Activated CD4-positive, alpha-beta T cell treated with anti-CD3 and anti-CD28 coated beads, Interleukin-2, Interleukin-6, amounts not matched to agents 100 ng/mL and 50 ng/mL, durations not matched to agents 16 hours and 8 hours (primary cell): ENCODE data around the gene PRUNE1.
A peak's percentile ranks its signal among the peaks of the same experiment; 100 is the strongest.

Experiments used
- DNase-seq: peaks from one replicate; pipeline ENCODE4 v3.0.0-alpha.2; 2020

PRUNE1 gene

DNA sequence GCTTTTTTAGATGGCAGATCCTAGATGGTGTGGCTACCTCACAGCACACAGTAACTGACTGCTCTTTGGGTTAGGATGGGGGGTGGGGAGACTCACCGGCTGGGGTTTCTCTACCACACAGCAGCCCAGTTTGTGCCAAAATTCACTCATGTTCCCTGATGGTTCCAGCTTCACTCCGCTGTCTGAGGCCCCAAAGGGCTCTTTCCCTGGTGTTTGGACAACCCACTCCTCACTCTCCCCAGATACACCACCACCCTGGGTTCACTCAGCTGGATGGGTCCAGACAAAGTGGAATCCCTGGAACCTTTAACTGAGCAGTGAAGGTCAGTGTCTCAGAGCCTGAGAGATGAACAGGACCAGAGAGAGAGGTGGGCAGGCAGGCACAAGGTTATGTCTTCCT lies 47.3 kb downstream of the PRUNE1 start:
- DNase-seq, result no peak

DNA sequence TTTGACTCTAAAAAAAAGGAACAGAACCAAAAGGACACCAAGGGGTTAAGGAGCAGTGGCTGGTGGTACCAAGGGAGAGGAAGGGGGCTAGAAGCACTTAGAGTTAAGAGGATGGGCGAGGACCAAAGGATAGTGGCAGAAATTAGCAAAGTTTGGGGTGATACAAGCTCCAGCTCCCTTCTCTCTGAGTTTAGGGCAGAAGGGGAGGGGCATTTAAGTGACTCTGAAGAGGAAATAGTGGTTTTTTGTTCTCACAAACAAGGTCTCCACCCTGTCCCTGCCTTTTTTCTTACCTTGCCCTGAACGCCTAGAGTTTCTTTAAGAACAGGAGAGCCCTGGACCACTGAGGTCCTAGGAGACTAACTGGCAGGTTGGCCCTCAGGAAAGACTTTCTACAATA lies 47.9 kb downstream of the PRUNE1 start:
- DNase-seq, result peak; percentile 43

DNA sequence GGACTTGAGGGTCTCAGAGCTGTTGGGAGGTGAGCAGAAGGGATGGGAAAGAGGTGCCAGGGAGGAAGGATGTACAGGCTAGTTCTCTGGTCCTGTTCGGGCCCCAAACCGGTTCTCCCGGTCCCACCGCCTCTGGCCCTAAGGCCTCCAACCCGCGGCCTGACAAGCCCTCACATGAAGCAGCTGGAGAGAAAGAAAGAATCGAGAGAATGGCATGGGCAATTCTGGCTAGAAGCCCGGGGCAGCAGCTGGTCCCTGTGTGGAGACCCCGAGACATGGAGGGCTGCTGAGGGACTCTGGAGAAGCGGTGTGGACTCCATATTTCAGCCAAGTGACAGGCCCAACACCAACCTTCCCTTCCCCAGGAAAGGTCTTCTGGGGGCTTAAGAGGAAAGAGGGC lies 50.4 kb downstream of the PRUNE1 start:
- no peak for DNase-seq

DNA sequence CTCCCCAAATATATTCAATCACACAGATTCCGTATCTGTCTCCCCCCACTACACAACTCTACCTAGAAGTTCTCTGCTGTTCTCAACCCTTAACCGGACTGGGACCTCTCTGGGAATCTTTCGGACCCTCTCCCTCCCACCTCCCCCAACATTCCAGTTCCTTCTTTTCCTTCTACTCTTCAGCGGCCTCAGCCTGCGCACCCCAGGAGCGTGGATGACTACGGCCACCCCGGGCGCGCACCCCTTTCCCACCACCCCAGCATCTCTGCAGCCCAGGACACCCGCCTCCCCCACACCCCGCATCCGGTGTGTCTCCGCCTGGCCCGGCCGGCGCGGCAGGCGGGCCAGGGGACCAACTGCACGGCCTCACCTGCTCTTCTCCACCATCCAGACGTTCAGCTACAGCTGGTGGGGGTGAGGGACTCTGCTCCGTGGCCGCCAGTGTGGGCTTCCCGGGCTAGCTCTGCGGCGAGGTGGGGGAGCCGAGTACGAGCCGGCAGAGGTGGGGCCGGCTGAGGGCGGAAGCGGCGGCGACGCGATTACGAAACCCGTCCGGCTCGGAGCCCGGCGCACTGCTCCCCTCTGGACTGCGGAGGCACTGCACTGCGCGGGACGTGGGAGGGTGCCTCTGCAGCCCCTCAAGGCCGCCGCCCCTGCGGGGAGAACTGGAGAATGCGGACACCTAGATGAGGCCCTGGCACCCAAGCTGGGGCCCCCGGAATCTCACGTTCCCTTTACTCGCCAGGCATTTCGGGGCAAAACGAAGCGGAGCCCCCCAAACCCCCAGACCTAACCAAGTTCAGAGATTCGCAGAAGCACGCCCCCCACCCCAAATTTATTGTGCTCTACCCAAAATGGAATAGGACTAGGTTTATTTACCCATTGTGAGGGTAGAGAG lies 51.1 kb downstream of the PRUNE1 start, which contains the start of gene CDC42SE1:
Gene CDC42SE1 (minus strand): TSS at position 514 of the 898 bp plus-strand sequence. CDS start 3,892 bp downstream, outside the sequence.
- peak; percentile 91 for DNase-seq

DNA sequence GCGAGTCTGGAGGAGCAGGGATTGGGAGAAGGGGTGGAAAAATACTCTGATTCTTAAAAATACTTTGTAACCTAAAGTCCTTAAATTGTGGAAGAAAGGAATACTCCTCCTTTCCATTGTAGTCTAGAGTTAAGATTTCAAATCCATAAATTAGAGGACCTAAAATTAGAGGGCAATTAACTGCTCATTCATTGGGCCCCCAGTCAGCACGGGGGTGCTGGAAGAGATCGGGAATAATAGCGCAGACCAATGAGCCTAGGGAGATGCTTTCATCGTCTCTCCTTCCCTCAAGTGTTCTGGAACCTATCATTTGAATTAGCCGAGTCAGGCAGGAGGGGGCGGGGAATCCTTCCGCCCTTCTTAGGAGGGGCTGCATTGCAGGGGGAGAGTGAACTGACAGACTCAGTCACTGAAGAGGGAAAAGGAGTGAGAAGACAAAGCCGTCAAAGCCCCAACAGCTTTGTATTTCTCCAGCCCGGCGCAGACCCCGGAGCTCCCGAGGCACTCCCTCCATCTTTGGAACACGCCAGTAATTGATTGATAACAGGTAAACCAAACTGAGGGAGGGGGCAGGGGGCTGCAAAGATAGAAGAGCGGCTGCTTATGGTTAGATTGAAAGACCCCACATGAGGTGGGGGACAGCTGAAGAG lies 51.9 kb downstream of the PRUNE1 start, which contains the start of gene MLLT11:
Gene MLLT11 (plus strand): TSS at position 391 of the 650 bp plus-strand sequence. CDS start 6,828 bp downstream, outside the sequence.
- no peak for DNase-seq

DNA sequence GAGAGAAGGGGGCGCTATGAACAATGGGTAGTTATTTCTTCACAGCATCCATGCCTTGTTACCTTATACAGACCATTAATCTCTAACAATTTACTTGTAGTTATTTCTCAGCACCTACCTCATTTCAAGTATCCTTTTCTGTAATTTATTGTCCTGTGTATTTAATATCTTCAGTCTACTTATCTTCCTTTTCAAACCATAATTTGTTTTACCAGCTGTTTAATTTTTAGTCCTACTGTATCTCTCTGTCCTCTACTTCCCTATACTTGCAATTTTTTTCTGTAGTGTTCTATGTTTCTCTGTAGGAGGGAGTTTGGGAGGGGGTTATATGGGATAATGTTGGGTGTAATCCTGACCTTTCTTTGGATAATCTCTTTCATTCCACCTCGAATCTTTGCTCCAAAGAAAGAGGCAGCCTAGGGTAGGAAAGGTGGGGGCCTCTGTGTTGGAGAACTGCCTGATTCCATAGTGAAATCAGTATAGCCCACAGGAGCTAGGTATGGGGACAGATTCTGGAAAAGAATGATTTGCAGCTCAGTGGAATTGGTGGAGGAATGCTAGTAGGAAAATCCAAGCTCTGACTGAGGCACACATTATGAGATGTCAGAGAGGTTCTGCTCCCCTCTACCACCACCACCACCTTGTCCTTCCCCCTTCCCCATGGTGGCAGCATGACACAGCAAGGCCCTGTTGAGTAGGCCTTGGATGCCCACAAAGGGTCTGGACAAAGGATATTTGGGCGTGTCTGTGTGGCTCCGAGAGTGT lies 52.6 kb downstream of the PRUNE1 start:
- no peak for DNase-seq

DNA sequence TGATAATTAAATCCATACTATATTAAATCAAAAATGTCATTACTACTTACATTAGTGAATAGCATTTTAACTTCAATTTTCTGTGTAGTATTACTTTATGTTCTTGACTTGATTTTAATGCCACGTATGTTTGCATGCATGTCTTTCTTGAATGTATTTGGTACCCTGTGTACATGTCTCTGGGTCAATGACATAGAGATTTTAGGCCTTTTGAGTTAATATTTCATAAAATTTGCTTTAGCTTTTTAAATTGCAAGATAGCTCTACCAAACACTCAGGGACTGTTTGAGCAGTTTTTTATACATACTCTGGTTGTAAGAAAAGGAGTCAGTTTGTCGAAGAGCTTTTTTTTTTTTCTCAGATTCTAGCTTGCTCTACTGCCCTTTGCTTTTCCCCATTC lies 53.5 kb downstream of the PRUNE1 start:
- no peak for DNase-seq

DNA sequence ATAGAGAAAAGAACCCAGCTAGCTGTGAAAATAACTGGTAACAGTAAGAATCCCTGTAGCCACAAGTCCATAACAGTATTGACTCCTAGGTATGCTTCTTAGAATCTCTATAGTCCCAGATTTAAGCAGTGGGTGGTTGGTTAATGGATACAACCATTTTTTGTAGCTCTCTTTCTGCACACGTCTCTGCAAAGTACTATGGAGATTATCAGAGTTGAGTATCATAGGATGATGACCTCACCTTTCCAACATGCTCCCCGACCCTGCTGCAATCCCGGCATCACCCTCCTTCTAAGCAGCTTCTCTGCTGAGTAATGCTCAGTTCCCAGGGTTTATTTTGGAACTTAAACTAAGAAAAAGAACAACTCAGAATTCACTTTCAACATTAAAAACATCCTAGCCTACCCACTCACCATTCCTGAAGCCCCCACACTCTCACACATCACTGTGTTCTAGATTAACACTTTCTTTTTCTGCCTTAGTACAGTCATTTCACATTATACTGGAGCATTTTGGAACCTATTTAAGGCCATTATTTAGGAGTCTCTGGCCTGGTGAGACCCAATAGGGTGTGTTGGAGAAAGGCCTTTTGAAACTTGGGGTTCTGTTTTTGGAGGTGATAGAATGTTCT lies 54.6 kb downstream of the PRUNE1 start:
- no peak for DNase-seq

DNA sequence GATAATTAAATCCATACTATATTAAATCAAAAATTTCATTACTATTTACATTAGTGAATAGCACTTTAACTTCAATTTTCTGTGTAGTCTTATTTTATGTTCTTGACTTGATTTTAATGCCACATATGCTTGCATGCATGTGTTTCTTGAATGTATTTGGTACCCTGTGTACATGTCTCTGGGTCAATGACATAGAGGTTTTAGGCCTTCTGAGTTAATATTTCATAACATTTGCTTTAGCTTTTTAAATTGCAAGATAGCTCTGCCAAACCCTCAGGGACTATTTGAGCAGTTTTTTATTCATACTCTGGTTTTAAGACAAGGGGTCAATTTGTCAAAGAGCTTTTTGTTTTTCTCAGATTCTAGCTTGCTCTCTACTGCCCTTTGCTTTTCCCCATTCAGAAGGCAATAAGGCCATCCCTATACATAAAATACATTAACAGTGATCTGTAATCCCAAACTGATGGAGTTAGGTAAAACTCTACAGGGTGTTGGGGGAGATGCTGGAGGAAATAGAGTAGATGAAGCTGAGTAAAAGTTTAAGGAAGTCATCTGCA lies 56.9 kb downstream of the PRUNE1 start:
- DNase-seq, result no peak

DNA sequence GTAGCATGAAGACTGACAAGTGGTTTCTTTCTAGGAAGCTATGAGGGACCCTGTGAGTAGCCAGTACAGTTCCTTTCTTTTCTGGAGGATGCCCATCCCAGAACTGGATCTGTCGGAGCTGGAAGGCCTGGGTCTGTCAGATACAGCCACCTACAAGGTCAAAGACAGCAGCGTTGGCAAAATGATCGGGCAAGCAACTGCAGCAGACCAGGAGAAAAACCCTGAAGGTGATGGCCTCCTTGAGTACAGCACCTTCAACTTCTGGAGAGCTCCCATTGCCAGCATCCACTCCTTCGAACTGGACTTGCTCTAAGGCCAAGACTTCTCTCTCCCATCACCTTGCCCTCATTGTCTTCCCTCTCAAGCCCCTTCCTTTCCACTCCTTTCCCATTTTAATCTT lies 58.9 kb downstream of the PRUNE1 start:
- DNase-seq, result no peak

DNA sequence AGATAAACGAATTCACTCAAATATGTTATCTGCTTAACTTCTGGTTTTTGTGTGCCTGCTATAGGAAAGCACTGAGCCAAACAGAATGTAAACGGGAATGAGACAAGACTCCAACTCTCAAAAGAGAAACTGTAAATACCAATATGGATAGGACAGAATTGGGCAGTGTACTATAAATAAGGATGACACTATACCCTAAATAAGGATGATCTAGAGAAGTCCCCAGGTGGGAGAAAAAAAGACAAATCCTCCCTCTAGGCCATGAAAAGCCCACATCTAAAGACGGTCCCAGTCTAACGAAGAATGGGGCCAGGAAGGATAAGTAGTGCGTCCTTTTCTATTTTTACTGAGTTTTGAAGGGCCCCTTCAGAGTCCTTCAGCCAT lies 60.8 kb downstream of the PRUNE1 start:
- DNase-seq, result no peak

DNA sequence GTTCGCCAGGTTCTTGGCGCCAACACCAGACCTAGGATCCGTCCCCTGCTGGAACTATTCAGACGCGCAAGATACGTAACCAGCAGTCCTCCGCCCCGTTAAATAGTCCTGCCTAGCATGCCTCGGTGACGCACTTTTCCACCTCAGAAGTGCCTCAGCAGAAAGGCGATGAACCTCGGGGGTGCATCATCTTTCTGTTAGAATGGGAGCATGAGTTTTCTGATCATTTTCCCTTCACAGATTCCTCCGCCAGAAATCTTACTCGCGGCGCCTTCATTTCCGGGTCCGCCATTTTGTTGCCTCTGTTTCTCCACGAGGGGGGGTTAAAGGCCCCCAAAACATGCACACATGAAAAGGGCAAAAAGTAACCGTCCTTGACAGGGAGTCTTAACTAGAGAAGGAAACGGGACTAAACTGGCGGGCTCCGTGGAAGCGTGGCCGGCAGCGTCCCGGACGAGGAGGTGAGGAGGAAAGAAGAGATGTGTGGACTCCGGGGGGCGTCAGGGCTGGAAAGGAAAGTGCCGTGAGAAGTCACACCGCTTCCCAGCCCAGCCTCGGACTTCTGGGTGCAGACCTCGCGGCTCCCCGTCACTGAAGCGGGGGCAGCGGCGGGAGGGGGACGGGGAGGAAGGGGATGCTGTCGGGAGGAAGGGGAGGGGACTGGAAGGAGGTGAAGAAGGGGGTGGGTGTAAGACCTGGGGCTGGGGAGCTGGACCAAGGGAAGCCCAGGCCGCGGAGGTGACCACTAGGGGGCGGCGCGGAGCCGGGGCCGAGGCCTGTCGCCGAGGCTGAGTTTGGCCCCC lies 62.4 kb downstream of the PRUNE1 start, which contains the start of gene GABPB2:
Gene GABPB2 (plus strand): TSS at position 288 of the 803 bp plus-strand sequence. CDS start 17,429 bp downstream, outside the sequence.
- DNase-seq, result peak; percentile 95

DNA sequence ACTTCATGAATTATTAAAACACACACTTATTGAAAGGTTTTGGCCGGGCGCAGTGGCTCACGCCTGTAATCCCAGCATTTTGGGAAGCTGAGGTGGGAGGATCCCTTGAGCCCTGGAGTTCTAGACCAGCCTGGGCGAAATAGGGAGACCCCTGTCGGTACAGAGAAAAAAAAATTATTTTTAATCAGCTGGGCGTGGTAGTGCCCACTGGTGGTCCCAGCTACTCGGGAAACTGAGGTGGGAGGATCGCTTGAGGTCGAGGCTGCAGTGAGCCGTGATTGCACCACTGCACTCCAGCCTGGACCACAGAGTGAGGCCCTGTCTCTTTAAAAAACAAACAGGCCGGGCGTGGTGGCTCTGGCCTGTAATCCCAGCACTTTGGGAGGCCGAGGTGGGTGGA lies 64.0 kb downstream of the PRUNE1 start:
- DNase-seq, result no peak
